Measurements from ENCODE around the gene BBX.

BBX gene

GRCh38 chr3:107739227-107739626, 216.5 kb downstream of the BBX start:
- no peak overlapping the region for H3K27ac ChIP-seq (replicated peaks)
- H3K27me3 ChIP-seq (ENCODE audit: insufficient read depth, poor library complexity, severe bottlenecking), result no peaks in the 10 kb centered on the region
- DNase-seq (ENCODE audit: low read depth in 1 of 2, low spot score in 1 of 2), result no peak
- H3K4me3 ChIP-seq (replicated peaks; ENCODE audit: insufficient read depth, low read length), result no peak overlapping the region
- TF ChIP-seq, protein P1, sequence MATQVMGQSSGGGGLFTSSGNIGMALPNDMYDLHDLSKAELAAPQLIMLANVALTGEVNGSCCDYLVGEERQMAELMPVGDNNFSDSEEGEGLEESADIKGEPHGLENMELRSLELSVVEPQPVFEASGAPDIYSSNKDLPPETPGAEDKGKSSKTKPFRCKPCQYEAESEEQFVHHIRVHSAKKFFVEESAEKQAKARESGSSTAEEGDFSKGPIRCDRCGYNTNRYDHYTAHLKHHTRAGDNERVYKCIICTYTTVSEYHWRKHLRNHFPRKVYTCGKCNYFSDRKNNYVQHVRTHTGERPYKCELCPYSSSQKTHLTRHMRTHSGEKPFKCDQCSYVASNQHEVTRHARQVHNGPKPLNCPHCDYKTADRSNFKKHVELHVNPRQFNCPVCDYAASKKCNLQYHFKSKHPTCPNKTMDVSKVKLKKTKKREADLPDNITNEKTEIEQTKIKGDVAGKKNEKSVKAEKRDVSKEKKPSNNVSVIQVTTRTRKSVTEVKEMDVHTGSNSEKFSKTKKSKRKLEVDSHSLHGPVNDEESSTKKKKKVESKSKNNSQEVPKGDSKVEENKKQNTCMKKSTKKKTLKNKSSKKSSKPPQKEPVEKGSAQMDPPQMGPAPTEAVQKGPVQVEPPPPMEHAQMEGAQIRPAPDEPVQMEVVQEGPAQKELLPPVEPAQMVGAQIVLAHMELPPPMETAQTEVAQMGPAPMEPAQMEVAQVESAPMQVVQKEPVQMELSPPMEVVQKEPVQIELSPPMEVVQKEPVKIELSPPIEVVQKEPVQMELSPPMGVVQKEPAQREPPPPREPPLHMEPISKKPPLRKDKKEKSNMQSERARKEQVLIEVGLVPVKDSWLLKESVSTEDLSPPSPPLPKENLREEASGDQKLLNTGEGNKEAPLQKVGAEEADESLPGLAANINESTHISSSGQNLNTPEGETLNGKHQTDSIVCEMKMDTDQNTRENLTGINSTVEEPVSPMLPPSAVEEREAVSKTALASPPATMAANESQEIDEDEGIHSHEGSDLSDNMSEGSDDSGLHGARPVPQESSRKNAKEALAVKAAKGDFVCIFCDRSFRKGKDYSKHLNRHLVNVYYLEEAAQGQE (IDR thresholded peaks at IDR 0.05; ENCODE audit: insufficient replicate concordance, low read depth), result no peak
- TF ChIP-seq GABPA (IDR thresholded peaks at IDR 0.05; ENCODE audit: low read depth) (no peak), CTCF (IDR thresholded peaks at IDR 0.05; ENCODE audit: insufficient read depth, low read length) (no peak), SPI1 (IDR thresholded peaks at IDR 0.05; ENCODE audit: borderline replicate concordance, low read depth) (no peak), POLR2AphosphoS5 (IDR thresholded peaks at IDR 0.05; ENCODE audit: low read depth) (no peak)

- TF ChIP-seq SPI1 (IDR thresholded peaks at IDR 0.05; ENCODE audit: borderline replicate concordance, low read depth), result no peak
- TF ChIP-seq CTCF (IDR thresholded peaks at IDR 0.05; ENCODE audit: insufficient read depth, low read length), result peak; percentile 5
- H3K27ac ChIP-seq (replicated peaks), result no peak overlapping the region
- H3K4me3 ChIP-seq (replicated peaks; ENCODE audit: insufficient read depth, low read length), result no peak overlapping the region
- DNase-seq (ENCODE audit: low read depth in 1 of 2, low spot score in 1 of 2), result no peak
- no peaks in the 10 kb centered on the region for H3K27me3 ChIP-seq (ENCODE audit: insufficient read depth, poor library complexity, severe bottlenecking)
Measured at GRCh38 chr3:107740992-107741896, 218.5 kb downstream of the BBX start.

DNA sequence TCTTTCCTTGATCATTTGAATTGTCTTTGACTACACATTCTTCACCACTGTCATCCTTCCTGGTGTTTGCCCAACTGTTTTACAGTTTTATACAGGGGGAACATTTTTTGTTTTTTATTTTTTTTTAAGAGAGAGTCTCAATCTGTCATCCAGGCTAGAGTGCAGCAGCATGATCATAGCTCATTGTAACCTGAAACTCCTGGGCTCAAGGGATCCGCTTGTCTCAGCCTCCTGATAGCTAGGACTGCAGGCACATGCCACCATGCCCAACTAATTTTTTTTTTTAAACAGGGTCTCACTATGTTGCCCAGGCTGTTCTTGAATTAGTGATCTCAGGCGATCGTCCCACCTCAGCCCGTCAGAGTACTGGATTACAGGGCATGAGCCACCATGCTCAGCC, 222.6 kb downstream of the BBX start:
- no peak overlapping the region for H3K27ac ChIP-seq (replicated peaks)
- no peak for TF ChIP-seq SPI1 (IDR thresholded peaks at IDR 0.05; ENCODE audit: borderline replicate concordance, low read depth)
- H3K27me3 ChIP-seq (ENCODE audit: insufficient read depth, poor library complexity, severe bottlenecking), result no peaks in the 10 kb centered on the region
- no peak for DNase-seq (ENCODE audit: low read depth in 1 of 2, low spot score in 1 of 2)
- H3K4me3 ChIP-seq (replicated peaks; ENCODE audit: insufficient read depth, low read length), result no peak overlapping the region

DNA sequence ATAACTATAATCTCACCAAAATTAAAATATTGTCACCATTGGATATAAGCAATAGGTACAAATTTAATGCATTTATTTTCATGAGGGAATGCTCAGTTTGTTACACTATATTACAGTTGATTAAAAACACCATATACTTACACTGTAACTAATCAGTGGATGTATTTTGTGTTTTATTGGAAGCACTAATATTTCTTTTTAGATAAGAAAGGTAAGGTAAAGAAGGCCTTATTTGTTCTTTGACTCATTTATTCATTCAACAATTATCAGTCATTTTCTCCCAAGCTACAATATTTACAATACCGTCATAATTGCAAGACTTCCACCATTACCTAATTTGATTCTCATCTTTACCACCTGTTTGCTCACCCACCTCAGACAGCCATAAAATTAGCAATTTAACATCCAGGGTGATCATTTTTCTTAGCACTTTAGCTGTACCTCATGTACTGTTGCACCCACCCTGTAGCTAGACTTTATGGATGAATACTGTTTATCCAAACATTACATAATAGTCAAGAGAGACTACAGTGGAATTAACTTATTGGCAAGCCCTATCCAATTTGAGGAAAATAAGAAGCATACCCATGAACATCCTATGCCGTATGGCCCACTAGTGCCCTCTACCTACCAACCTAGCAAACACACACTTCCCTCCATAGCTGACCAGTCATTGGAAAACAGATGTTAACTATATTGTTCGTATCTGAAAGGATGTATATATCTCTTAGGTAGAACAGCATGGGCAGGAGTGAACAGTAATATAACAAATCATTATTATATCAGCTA, 229.6 kb downstream of the BBX start:
- Histone ChIP-seq H3K27ac (replicated peaks) (no peak overlapping the region), H3K4me3 (replicated peaks; ENCODE audit: insufficient read depth, low read length) (no peak overlapping the region), H3K27me3 (ENCODE audit: insufficient read depth, poor library complexity, severe bottlenecking) (no peaks in the 10 kb centered on the region)
- TF ChIP-seq POLR2AphosphoS5 (IDR thresholded peaks at IDR 0.05; ENCODE audit: low read depth), result no peak
- peak; percentile 46; the same call in 1 of the 2 replicates for TF ChIP-seq SPI1 (IDR thresholded peaks at IDR 0.05; ENCODE audit: borderline replicate concordance, low read depth)
- peak; percentile 26 for TF ChIP-seq CTCF (IDR thresholded peaks at IDR 0.05; ENCODE audit: insufficient read depth, low read length)
- DNase-seq (ENCODE audit: low read depth in 1 of 2, low spot score in 1 of 2), result no peak
